ENCODE measurements around the gene CROT.

The CROT gene

DNA sequence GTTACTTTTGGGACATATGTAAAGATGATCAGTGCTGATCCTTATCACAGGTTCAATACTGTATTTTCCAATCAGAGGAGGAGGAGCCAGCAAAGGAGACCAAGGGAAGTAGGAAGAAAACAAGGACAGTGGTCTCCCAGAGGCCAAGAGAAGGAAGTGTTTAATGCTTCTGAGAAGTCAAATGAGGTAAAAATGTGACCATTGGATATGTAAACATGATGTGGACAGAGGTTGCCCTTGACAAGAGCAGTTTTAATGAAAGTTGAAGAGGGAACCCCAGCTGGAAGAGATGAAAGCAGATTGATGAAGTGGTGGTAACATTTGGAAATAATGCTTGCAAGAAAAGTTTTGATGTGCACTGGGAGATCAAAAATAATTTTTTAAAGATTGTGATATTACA lies 18.8 kb downstream of the CROT start:
- H3K4me1 ChIP-seq = no peaks in the 10 kb centered on the region
- H3K9ac ChIP-seq = no peak overlapping the region
- H3K27ac ChIP-seq = no peak overlapping the region
- 0 out of 2 replicates have a peak, but pooled peaks cover 3% of the 10 kb centered on the region for H3K36me3 ChIP-seq
- H3K27me3 ChIP-seq = no peaks in the 10 kb centered on the region
- H4K20me1 ChIP-seq = no peaks in the 10 kb centered on the region
- H3K4me3 ChIP-seq = no peak overlapping the region
- no peak for TF ChIP-seq Cebpa-rat (IDR thresholded peaks at IDR 0.05)
- H3K4me2 ChIP-seq = no peak overlapping the region
- no peaks in the 10 kb centered on the region for H3K9me3 ChIP-seq

DNA sequence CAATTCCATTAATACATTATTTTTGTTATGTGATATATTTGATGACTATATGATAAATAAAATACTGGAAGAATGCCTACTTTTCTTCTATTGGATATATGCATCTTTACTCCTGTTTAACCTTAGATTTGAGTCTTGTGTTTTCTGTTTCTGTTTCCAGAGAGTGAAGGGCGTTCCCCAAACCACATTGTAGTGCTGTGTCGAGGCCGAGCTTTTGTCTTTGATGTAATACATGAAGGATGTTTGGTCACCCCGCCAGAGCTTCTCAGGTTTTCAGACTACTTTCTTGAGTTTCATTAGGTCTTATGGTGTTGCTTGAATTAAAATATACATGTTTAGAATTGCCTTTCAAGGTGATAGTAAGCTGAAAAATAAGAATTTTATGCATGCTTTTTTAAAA lies 23.8 kb downstream of the CROT start:
- no peak overlapping the region for H3K27ac ChIP-seq
- no peak overlapping the region for H3K9ac ChIP-seq
- H3K36me3 ChIP-seq = 0 out of 2 replicates have a peak, but pooled peaks cover 3% of the 10 kb centered on the region
- H3K4me2 ChIP-seq = no peak overlapping the region
- H3K4me3 ChIP-seq = no peak overlapping the region
- H3K9me3 ChIP-seq = no peaks in the 10 kb centered on the region
- H3K4me1 ChIP-seq = no peaks in the 10 kb centered on the region
- no peak for TF ChIP-seq Cebpa-rat (IDR thresholded peaks at IDR 0.05)
- H3K27me3 ChIP-seq = no peaks in the 10 kb centered on the region
- no peaks in the 10 kb centered on the region for H4K20me1 ChIP-seq

DNA sequence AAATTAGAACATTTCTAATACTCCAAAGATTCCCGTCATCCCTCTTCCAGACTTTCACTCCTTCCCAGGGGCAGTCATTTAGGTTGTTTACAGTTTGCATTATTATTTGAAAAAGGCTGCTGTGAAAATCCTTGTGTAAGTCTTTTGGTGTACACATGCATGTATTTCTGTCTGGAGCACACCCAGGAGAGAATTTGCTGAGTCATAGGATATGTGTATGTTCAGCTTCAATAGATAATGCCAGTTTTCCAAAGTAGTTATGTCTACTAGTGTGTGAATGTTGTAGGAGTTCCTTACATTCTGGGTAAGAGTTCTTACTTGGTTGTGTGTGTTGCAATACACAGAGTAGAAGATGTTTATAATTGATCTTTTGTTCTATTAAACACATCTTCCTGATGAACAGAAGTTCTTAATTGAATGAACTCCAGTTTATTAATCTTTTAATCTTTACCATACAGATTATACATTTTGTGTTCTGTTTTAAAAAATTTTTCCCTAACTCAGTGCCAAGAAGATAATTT lies 25.3 kb downstream of the CROT start:
- Histone ChIP-seq H3K9me3 (no peaks in the 10 kb centered on the region), H4K20me1 (no peaks in the 10 kb centered on the region), H3K4me2 (no peak overlapping the region), H3K27me3 (no peaks in the 10 kb centered on the region), H3K36me3 (no peaks in the 10 kb centered on the region), H3K4me3 (no peak overlapping the region), H3K4me1 (no peaks in the 10 kb centered on the region), H3K27ac (no peak overlapping the region), H3K9ac (no peak overlapping the region)
- TF ChIP-seq Cebpa-rat (IDR thresholded peaks at IDR 0.05) = no peak

DNA sequence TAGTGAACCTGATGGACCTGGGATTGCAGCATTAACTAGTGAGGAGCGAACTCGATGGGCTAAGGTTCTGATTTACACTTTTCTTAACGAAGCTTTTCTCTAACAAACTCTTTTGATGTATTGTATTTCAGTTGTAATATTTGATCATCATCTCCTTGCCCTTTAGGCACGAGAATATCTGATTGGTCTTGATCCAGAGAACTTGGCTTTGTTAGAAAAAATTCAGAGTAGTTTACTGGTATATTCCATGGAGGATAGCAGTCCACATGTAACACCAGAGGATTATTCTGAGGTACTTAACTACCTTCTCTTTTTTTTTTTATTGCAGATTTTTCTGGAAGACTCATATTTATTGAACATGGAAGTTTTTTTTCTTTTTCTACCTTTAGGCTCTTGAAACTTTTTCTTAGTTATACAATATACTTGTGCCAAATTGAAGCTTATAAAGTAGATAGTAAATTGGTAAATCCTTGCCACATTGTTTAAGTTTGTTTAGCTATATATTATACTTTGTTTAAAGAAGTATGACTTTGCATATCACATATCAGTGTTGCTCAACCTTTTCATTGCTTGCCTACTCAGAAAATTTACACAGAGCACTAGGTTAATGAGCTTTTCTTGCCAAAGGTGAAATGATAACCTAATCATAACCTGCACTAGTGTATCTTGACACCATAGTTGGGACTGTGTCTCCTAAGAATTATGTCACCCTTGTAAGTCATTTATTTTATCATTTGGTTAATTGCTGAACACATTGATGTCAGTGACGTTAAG lies 30.4 kb downstream of the CROT start:
- H3K36me3 ChIP-seq = no peaks in the 10 kb centered on the region
- H3K4me2 ChIP-seq = no peak overlapping the region
- H3K9me3 ChIP-seq = no peaks in the 10 kb centered on the region
- H3K27me3 ChIP-seq = no peaks in the 10 kb centered on the region
- H3K4me1 ChIP-seq = no peaks in the 10 kb centered on the region
- H3K9ac ChIP-seq = no peak overlapping the region
- H4K20me1 ChIP-seq = no peaks in the 10 kb centered on the region
- H3K27ac ChIP-seq = no peak overlapping the region
- no peak for TF ChIP-seq Cebpa-rat (IDR thresholded peaks at IDR 0.05)
- H3K4me3 ChIP-seq = no peak overlapping the region

DNA sequence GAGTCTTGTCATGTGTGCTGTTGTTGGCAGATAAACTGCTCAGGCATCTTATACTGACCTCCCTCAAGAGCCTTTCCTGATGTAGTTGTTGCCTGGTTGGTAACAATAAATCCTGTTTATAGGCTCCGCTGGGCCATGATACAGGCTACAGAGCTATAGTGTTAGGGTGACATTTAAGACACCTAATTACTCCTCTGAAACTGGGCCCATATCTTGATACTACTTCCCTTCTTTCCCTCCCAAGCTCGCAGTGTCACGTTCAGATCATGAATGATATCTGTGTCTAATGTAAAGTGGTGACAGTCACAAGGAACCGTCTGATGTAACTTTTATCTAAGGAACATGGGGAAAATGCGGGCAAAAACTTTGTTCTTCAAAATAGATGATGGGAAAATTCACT lies 35.4 kb downstream of the CROT start:
- TF ChIP-seq Cebpa-rat (IDR thresholded peaks at IDR 0.05) = no peak
- no peak overlapping the region for H3K4me3 ChIP-seq
- peaks cover 3% of the 10 kb centered on the region; the same call in 1 of the 2 replicates for H3K36me3 ChIP-seq
- H4K20me1 ChIP-seq = no peaks in the 10 kb centered on the region
- no peaks in the 10 kb centered on the region for H3K27me3 ChIP-seq
- no peak overlapping the region for H3K4me2 ChIP-seq
- H3K9ac ChIP-seq = no peak overlapping the region
- H3K9me3 ChIP-seq = peaks cover 8% of the 10 kb centered on the region; the same call in 1 of the 2 replicates
- H3K4me1 ChIP-seq = no peaks in the 10 kb centered on the region
- no peak overlapping the region for H3K27ac ChIP-seq

DNA sequence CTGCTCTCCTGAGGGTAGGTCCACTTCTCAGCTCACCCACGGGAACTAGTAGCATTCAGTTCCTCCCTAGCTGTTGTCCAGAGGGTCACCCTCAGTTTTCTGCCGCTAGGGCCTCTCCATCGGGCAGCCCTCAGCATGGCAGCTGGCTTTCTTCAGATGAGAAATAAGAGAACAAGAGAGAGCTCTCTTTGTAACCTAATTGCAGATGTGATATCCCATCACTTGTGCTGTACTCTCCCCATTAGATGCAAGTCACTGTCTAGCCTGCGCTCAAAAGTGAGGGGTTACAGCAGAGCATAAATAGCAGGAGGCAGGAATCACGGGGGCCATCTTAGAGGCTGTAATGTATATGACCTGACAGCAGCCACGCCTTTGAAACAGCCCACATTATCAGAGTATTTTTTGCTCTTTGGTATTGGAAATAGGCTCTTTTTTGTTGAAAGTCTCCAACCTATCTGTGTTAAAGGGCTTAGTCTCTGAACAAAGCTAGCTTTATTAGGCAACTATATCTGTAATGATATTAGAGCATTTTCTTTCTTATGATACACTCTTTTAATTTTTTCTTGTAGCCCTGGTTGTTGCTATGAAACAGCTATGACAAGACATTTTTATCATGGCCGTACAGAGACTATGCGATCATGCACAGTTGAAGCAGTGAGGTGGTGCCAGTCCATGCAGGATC lies 45.7 kb downstream of the CROT start:
- Histone ChIP-seq H3K9me3 (peaks cover 11% of the 10 kb centered on the region; the same call in 1 of the 2 replicates), H3K4me3 (no peak overlapping the region), H3K9ac (no peak overlapping the region), H4K20me1 (no peaks in the 10 kb centered on the region), H3K27me3 (no peaks in the 10 kb centered on the region), H3K27ac (no peak overlapping the region), H3K4me2 (no peak overlapping the region), H3K4me1 (no peaks in the 10 kb centered on the region), H3K36me3 (peaks cover 29% of the 10 kb centered on the region)
- no peak for TF ChIP-seq Cebpa-rat (IDR thresholded peaks at IDR 0.05)

DNA sequence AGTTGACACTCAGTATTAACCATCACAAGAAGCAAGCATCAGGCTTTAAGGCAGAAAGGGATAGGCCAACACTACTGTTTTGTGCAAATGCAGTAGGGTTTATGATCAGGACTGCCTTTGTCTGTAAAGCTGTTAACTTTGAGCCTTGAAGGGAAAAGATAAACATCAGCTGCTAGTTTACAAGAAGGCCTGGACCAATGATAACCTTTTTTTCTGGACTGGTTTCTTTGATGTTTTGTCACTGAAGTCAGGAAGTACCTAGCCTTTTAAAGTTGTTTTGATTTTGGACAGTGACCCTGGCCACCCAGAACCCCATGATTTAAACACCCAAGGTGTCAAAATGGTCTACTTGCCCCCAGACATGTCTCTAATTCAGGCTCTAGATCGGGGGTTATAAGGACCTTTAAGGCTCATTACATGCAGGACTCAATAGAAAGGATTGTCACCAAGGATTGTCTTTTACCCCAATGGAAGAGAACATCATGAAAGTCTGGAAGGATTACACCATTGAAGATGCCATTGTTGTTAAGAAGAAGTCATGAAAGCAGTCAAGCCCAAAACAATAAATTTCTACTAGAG lies 50.1 kb downstream of the CROT start:
- peaks cover 11% of the 10 kb centered on the region; the same call in 1 of the 2 replicates for H3K9me3 ChIP-seq
- H3K4me3 ChIP-seq = no peak overlapping the region
- H3K9ac ChIP-seq = no peak overlapping the region
- H3K4me2 ChIP-seq = no peak overlapping the region
- H3K27ac ChIP-seq = no peak overlapping the region
- peaks cover 26% of the 10 kb centered on the region for H3K36me3 ChIP-seq
- no peaks in the 10 kb centered on the region for H4K20me1 ChIP-seq
- H3K4me1 ChIP-seq = no peaks in the 10 kb centered on the region
- TF ChIP-seq Cebpa-rat (IDR thresholded peaks at IDR 0.05) = no peak
- H3K27me3 ChIP-seq = no peaks in the 10 kb centered on the region

DNA sequence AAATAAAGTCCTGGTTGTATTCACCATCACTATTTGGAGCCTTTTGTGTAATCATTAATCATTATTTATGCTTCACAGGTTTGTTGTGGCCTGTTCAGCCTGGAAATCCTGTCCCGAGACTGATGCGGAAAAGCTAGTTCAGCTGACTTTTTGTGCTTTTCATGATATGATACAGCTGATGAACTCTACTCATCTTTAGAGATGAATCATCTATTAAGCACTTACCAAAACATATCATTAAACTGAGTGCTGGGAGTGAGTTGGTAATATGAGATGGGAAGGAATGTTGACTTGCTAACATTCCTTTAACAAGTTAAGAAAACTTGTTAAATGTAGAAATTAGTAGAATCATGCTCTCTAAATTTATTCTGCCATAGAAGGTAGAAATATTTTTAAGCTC lies 53.0 kb downstream of the CROT start:
- no peaks in the 10 kb centered on the region for H3K27me3 ChIP-seq
- no peaks in the 10 kb centered on the region for H3K4me1 ChIP-seq
- H4K20me1 ChIP-seq = no peaks in the 10 kb centered on the region
- H3K9me3 ChIP-seq = peaks cover 11% of the 10 kb centered on the region; the same call in 1 of the 2 replicates
- no peak overlapping the region for H3K4me3 ChIP-seq
- no peak overlapping the region for H3K4me2 ChIP-seq
- no peak for TF ChIP-seq Cebpa-rat (IDR thresholded peaks at IDR 0.05)
- H3K9ac ChIP-seq = no peak overlapping the region
- peaks cover 42% of the 10 kb centered on the region for H3K36me3 ChIP-seq
- H3K27ac ChIP-seq = no peak overlapping the region

DNA sequence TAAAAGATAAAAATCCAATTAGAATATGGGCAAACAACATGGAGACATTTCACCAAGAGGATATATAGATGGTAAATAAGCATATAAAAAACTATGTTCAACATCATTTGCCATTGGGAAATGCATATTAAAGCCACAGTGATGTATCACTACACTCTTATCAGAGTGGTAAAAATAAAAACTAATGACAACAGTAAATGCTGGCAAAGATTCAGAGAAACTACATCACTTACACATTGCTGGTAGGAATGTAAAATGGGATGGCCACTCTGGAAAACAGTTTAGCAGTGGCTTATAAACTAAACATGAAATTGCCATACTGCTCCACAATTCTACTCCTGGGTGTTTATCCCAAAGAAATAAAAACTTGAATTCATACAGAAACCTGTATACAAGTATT lies 59.2 kb downstream of the CROT start:
- Histone ChIP-seq H3K4me2 (no peak overlapping the region), H3K4me3 (no peak overlapping the region), H3K27me3 (no peaks in the 10 kb centered on the region), H3K9me3 (no peaks in the 10 kb centered on the region), H3K36me3 (peaks cover 47% of the 10 kb centered on the region), H3K27ac (no peak overlapping the region), H4K20me1 (no peaks in the 10 kb centered on the region), H3K9ac (no peak overlapping the region), H3K4me1 (no peaks in the 10 kb centered on the region)
- no peak for TF ChIP-seq Cebpa-rat (IDR thresholded peaks at IDR 0.05)

DNA sequence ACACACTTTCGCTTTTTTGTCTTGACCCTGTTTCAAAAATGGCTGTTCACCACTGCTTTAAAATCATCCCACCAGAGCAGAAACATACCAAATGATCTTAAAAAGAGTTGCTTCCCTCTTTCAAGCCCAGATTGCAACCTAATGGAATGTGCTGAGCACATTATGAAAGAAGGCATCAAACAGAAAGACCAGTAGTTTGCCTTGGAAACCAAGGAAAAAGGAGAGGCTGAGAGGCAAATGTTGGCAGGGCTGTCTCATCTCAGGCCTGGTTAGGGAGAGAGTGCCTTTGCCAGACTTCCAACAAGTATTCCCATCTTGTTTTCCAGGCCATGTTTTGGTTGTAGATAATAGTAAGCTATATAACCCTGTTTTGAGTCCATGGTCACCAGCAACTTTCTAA lies 65.7 kb downstream of the CROT start:
- H3K27ac ChIP-seq = no peak overlapping the region
- H3K9ac ChIP-seq = no peak overlapping the region
- H3K4me1 ChIP-seq = no peaks in the 10 kb centered on the region
- no peaks in the 10 kb centered on the region for H3K9me3 ChIP-seq
- H4K20me1 ChIP-seq = no peaks in the 10 kb centered on the region
- peaks cover 16% of the 10 kb centered on the region for H3K36me3 ChIP-seq
- TF ChIP-seq Cebpa-rat (IDR thresholded peaks at IDR 0.05) = no peak
- no peak overlapping the region for H3K4me2 ChIP-seq
- no peaks in the 10 kb centered on the region for H3K27me3 ChIP-seq
- H3K4me3 ChIP-seq = no peak overlapping the region

All from BLaER1 (cell line).